ENCODE data around the gene ST6GALNAC2.
"Not testable (repeated sequence)": the region's sequence is repeated elsewhere in the genome, so short reads cannot be mapped to it uniquely, and the experiment has no call there.

ST6GALNAC2 gene

GRCh38 chr17:76538941-76539570, 46.6 kb downstream of the ST6GALNAC2 start:
- DNase-seq = no peak

DNA sequence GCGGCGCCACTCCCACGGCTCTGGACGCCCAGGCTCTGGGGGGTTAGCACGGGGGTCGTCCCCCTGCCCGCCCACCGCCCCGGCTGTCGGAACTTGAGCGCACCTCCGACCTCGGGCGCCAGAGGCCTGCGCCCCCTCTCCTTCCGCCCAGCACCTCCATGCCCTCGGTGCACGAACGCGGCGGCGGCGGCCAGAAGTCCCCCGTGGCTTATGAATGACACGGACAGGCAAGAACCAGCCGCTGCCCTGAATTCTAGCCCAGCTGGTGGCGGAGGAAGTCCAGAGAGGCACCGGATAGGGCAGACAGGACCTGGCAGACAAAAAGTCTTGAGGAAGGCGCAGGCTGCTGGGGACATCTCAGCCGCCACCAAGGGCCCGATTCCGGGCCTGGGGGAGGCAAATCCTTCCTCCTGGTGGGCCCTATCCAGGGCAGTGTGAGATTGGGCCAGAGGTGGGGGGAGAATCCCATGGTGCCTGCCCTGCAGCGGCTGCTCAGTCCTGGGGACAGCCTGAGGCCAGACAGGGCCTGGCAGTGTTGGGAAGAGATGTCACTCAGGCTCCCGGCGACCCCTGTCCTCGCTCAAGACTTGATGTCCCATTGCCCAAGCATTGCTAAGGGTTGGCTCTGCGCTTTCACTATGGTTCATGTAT, 47.3 kb downstream of the ST6GALNAC2 start:
- DNase-seq = no peak

DNA sequence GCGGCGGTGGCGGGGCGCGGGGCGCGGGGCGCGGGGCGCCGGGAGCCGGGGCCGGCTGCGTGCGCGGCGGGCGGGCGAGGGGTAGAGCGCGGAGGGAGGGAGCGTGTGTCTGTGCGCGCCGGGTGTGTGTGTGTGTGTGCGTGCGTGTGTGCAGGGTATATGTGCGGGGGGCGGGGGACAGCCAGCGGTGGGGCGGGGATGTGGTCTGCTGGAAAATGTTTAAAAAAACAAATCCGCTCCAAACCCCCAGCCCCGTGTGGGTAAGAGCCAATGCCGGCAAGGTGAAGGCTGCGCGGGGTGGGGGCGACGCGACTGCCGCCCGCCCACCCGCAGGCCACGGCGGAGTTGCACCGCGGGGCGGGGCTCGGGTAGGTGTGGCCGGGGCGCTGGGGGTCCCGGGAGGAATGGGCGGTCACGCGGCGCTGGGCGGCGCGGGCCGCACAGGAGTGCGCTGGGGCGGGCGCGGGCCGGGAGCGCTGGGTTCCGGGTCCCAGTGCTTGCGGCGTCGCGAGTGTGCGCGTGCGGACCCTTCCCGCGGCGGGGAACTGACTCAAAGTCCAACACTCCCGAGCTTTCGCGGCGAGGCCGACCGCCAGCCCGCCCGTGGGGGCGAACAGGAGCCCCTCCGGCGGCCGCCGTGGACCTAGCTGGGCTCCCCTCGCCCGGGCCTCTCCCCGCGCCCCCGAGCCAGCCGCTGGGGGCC, 47.9 kb downstream of the ST6GALNAC2 start, which contains the start of gene CYGB:
Gene CYGB (minus strand): TSS at position 132 of the 703 bp plus-strand sequence. CDS start 167 bp downstream, outside the sequence.
- DNase-seq = no peak

DNA sequence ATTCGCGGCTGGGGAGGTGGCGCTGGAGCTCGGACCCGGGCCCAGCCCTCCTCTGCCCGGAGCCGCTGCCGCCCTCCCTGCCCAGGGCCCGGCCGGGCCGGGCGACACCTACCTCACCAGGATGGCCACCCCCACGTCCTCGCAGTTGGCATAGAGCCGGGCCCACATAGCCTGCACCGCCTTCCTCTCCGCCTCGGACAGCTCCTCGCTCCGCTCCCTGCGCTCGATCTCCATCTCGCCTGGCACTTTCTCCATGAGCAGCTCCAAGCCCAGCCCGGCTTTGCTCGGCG, 48.4 kb downstream of the ST6GALNAC2 start:
- no peak for DNase-seq

GRCh38 chr17:76536511-76537287, 49.0 kb downstream of the ST6GALNAC2 start:
- DNase-seq = no peak

GRCh38 chr17:76535788-76536510, 49.7 kb downstream of the ST6GALNAC2 start:
- DNase-seq = no peak

DNA sequence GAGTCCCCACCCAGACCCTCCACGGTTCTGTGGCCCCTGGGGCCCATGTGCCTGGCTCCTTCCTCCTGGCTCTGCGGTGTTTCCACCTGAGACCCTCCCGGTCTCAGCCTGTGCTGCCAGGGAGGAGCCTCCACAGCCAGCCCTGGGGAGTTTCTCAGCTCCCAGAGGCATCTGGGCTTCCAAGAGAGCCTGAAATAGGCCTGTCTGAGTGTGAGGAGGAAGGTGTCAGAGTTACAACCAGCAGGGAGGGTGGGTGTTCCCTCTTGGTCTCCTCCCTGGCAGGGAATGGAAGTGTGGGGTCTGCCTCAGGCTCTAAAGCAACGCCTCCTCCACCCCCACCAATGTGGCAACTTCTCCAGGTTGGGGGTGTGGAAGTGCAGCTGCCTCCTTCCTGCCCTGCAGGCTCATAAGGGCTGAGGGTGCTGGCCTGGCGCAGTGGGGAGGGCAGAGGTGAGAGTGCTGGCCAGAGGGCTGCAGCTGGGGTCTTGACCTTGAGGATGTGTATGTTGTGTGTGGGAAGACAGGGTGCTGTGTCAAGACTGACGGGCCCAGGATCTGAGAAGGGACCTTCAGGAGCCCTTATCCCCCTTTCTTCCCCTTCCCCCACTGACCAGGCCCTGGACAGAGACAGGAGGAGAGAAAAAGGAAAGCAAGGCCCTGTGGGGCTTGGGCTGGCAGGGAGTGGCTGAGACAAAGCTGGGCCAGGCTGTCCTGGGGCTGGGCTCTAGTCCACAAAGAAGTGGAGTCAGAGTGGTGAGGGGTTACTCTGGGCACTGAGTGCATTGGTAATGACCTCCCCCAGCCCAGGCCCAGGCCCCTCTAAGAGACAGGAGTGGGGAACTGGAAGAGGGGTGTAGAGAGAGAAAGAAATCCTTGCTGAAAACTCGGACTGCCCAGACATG, 50.6 kb downstream of the ST6GALNAC2 start:
- no peak for DNase-seq

DNA sequence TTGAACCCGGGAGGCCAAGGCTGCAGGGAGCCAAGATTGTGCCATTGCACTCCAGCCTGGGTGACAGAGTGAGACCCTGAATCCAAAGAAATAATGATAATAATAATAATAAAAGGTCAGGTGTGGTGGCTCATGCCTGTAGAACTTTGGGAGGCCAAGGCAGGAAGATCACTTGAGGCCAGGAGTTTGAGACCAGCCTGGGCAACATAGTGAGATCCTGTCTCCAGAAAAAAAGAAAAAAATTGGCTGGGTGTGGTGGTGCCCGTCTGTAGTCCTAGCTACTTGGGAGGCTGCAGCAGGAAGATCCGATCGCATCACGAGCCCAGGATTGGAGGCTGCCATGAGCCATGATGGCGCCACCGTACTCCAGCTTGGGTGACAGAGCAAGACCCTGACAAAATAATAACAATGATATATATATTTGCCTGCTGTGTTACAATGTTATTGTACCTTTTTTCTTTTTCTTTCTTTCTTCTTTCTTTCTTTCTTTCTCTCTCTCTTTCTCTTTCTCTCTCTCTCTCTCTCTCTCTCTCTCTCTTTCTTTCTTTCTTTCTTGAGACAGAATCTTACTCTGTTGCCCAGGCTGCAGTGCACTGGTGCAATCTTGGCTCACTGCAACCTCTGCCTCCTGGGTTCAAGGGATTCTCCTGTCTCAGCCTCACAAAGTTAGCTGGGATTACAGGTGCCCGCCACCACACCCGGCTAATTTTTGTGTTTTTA, 51.9 kb downstream of the ST6GALNAC2 start:
- not testable (repeated sequence) for DNase-seq

DNA sequence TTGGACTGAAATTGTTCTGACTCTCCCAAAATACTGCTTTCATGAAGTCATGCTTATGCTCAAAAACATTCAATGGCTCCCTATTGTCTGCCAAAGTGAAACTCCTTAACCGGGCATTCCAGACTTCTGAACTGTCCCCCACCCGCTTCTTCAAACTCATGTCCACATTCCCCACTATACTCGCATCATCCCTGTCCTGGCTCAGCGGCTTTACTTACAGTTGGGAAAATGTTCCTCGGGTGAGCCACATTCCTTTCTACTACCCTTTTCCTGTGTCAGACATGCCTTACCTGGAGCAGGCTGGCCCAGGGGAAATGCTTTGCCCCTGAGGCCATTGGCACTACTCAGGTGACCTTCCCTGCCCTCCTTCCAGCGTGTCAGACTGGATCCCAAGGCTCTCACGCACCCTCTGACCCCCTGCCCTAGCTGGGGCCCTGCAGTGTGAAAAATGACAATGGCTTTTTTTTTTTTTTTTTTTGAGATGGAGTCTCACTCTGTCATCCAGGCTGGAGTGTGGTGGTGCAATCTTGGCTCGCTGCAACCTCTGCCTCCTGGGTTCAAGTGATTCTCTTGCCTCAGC, 53.5 kb downstream of the ST6GALNAC2 start:
- no peak for DNase-seq

DNA sequence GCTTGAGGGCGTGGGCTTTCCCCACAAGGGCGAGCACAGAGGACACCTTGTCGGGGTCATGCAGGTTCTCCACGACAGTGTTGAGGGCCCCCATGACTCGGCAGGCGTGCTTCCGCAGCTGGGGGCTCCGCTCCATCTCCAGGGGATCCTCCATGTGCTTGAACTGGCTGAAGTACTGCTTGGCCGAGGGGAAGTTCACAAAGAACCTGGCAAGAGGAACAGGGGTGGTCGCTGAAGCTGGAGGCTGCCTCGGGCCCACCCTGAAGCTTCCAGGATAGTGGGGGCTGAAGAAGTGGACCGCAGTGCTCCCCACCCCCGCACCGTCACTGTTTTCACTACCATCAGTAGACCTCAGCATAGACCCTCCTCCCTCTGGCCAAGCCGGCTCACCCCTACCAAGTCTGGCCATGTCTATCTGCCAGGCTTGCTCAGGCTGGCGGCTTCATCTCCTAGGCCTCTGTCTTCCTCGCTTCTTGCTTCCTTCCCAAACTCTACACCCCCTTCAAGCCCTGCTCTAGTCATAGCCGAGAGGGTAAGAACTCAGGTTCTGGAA, 54.1 kb downstream of the ST6GALNAC2 start:
- DNase-seq = no peak

- no peak for DNase-seq
Measured at GRCh38 chr17:76530811-76531485, 54.7 kb downstream of the ST6GALNAC2 start.

GRCh38 chr17:76530095-76530723, 55.5 kb downstream of the ST6GALNAC2 start:
- no peak for DNase-seq

GRCh38 chr17:76529224-76530094, 56.2 kb downstream of the ST6GALNAC2 start:
- no peak for DNase-seq

- DNase-seq = no peak
Measured at GRCh38 chr17:76528528-76529223, 57.0 kb downstream of the ST6GALNAC2 start.

GRCh38 chr17:76528156-76528527, 57.5 kb downstream of the ST6GALNAC2 start:
- DNase-seq = no peak

- DNase-seq = peak; percentile 30
Measured at GRCh38 chr17:76527430-76528111, 58.1 kb downstream of the ST6GALNAC2 start.

GRCh38 chr17:76527016-76527415, 58.6 kb downstream of the ST6GALNAC2 start:
- not testable (repeated sequence) for DNase-seq
